Mucosa of gallbladder (tissue), 1 donor: ENCODE data around the gene TSFM. TPM values are rescaled to one million over a fixed set of nuclear protein-coding genes. Genes with fewer than 3 reads are reported as not detected.

ENCODE experiments used
- DNase-seq: peaks from one replicate; pipeline ENCODE4 v3.0.0-alpha.2; 2020; ENCODE audit warnings: low spot score
- total RNA-seq: library from RNA; stranded (reverse); gene quantifications from one replicate; pipeline ENCODE4 v1.2.1, GENCODE V29; 2021
- donor health status: DM: no; HTN: no; CAD: no.

Gene TSFM
- total RNA-seq, 1 donor from 2014 or later = 29.3 TPM

DNA sequence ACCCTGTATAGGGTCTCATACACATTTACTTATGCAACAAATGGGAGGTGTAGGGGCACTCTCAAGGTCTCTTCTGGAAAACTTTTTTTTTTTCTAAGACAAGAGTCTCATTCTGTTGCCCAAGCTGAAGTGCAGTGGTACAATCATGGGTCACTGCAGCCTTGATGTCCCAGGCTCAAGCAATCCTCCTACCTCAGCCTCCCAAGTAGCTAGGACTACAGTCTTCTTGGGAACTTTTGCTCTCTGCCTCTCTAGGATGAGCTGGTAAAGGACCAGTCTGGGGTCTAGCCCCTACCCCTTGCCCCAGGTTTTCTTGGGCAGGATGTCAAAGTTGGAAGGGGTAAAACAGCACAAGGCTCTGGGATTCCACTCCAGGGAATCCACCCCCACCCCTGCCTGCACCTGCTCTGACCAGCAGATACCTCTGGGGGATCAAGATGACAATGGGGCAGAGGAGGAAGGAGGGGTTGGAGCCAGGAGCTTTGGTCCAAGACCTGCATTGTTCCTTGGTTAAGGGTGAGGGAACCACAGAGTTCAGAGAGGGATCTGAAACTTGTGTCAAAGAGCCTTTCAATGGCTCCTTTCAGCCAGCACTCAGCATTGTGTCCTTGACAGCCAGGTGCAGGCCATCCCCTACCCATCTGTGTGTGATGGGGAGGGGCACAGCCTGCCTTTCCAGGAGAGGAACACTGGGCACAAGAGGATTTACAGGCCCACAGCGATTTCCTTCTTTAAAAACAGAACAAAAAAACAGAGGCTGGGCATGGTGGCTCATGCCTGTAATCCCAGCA is 51.7 kb downstream of the TSFM start:
- no peak for DNase-seq

DNA sequence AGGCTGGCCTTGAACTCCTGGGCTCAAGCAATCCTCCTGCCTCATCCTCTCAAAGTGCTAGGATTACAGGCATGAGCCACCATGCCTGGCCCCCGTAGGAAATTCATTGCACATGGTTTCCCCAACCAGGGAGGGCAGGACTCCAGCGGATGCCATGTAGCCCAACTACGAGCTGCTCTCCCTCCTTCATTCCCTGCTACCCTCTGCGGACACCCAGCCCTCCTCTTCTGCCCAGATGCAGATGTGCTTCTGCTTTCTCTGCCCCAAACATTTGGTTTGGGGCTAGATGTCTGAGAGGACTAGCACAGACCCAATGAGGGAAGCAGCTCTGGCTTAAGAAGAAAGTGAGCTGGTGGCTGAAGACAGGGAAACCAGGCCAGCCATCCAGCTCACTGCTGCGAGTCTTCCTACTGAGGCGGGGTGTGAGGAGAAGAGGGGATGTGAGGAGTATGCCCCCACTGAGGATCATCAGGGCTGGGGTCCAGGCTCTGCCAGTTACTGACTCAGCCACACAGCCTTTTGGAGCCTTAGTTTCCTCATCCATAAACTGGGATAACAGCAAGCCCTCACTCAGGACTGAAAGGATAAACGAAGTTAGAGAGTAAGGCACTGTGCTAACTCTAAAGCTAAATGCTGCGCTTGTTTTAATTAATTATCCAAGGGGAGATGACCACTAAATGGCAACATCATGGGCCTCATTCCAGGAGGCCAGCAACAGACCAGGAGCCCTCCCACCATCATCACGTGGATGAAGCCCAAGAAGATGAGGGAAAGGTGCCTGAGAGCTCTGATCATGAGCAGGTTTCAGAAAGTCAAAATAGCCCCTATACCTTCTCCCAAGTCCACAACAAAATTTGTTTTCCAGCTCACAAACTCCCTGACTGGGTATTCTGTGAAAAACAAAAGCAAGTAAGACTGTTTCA is 53.0 kb downstream of the TSFM start:
- no peak for DNase-seq

DNA sequence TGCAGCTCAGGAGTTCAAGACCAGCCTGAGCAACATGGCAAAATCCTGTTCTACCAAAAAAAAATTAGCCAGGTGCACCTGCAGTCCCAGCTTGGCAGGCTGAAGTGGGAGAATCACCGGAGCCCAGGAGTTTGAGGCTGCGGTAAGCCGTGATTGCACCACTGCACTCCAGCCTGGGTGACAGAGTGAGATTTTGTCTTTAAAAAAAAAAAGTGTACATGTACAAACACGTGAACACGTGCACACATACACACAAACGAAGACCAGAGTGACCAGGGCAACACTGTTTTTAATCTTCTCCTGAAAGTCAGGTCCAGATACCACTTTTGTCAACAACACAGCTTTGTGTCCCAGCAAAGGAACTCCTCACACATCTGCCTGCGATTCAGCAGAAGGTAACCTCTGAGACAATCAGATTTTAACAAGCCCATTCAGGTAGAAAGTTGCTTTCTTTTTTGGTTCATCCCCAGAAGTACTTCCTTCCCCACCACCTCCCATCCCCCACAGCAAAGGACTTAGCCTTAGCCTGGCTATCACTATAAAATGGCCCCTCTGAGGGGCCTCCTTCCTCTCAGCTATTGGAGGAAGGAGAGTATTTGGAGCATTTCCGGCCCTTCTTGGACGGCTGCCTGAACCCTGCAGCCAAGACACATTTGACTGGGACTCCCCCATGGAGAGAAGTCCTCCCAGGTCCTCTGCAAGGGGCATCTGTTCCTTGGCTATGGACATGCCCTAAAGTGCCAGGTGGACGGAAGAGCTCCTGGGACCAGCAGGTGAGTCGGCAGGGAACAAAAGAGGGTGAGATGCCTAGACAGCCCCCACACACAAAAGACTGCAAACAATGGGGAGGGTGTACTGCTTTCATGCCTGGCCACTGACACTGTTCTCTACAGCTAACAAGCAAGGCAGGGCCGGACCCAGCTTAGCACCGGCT is 54.1 kb downstream of the TSFM start:
- peak; percentile 64 for DNase-seq

DNA sequence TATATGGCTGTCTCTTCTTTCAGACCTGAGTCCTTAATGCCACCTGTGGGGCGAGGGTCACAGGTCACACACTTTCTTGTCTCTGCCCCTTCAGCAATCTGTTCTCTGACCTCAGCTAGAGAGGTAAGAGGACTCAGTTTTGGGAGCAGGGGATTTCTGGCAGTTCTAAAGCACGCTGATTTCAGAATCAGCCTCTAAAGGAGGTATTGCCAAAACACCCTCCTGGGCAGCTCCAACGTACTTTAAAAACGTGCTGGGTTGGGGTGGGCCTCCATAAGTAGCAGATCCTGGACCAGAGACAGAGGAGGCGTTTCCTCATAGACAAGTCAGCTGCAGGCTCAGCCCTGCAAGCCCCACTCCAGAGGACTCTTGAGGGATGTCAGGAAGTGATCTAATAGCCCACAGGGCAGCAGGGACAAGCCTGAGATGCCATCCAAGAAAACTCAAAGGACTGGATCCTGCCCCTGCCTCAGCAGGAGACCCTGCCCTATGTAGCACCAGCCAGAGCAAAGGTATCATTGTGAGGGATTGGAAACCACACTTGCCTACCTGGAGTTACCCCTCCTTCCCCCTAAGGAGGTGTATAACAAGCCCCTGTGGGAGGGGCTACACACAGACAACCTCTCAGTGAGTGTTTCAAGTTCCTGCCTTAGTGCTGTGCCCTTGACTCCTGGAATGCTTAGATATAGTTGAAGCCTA is 55.4 kb downstream of the TSFM start:
- no peak for DNase-seq

DNA sequence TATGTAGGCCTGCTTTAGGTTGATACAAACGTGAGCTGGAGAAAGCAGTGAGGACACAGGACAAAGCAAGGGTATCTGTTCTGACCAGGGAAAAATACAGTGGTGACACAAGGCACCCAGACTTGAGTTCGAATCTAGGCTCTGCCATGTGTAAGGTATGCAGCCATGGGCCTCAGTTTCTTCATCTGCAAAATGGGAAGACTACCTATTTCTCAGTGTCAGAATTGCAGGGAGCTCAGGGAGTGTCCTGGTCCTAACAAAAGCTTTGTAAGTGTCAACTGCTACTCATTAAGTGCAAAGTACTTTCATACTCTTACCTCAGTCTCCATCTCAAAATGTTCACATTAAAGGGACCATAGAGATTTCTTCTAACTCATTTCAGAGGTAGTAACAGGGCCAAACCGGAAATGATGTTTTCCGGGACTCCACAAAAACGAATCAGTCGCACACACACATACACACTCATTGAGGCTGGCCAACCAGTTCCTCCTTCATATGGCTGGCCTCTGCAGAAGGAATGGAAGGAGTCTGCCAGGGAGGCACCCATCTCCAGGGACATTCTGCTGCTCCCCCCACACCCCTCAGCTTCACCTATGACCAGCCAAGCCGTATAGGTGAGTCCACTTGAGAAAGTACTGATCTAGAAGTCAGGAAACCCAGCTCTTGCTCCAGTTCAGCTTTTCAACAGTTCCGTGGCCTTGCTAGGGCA is 56.2 kb downstream of the TSFM start:
- DNase-seq = no peak

DNA sequence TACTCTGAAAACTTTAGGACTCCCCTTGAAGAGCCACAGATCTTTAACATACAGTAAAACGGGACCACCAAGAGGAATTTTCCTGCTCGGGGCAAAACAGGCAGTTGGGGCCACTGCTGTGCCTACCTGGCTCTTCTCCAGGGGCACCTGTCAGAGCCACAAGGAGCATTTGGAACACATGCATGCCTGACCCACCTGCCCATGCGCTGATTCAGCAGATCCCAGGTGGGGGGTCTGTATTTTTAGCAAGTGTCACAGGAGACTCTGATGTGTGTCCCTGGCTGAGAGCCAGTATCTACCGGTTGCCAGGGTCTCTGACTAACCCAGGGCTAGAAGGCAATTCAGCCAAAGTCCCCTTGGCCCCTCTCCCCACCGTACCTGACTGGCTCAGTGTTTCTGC is 57.4 kb downstream of the TSFM start:
- no peak for DNase-seq

DNA sequence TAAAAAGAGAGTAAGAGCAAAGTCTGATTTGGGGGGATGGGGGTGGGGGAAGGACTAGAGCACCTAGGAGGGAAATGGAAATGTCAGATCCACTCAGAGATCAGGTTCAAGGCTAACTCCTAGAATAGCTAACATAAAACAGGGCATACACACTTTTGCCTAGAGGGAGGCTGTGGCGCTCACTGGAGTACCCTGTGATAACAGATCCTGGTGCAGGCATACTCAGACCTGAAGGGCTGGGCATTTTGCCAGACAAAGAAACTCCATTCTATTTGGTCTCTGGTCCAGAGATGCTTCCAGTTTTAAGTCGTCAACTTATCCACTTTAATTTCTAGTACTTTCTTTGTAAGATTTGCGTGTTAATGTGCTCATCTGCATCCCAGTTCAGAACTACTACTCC is 58.1 kb downstream of the TSFM start:
- DNase-seq = no peak

DNA sequence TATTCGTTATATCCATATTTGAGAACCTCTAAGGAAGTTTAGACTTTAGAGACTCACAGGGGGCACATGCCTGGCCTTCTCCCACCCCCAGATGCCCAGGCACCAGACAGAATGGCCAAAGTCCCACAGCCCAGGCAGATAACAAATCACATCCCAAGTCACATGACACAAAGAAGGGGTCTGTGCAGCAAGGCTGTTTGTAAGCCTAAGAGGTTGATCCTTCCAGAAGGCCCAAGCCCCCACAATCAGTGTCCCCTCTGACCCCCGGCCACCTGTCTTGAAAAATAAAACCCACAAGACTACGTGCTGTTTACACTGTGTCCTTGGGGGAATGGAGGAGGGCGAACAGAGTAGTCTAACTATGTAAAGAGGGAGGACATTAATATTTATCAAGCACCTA is 58.9 kb downstream of the TSFM start:
- DNase-seq = no peak

DNA sequence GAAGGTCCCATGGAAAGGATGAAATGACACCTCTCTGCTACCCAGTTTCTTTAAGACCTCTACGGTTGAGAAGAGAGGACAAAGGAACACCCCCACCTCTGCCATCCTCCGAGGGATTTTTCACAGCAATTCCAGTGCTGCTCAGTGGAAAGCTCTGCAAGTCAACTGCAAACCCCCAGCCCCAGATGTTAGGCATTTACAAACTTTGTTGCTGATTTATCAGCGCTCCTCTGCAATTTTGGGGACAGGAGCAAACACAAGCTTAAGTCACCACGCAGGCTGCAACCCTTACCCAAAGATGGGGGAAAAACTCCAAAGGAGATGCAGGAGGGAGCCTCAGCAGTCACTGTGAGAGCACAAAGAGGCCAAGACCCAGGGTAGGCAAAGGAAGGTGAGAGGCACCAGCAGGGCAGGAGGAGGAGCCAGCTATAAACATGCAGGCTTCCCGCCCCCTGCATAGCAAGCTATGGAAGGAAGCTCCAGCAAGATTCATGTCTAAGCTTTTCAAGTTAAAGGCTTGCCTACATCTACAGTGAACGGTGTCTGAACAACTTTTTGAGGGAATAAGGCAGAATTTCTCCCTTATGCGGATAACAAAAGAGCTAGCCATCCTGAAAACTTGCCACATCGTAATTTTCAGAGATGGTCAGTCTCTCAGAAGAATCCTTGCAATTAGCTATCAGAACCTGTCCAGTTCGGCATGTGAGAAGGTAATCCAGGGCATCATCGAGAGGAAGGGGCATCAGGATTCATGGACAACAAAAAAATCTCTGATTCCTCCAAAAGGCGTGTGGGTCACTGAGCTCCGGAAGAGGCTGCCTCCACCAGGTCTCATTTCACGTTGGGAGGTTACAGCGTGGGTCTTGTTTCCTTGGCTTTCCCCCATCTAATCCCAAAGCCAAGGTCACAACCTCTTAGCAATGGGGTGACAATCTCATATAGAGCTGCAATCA is 60.0 kb downstream of the TSFM start:
- DNase-seq = no peak

DNA sequence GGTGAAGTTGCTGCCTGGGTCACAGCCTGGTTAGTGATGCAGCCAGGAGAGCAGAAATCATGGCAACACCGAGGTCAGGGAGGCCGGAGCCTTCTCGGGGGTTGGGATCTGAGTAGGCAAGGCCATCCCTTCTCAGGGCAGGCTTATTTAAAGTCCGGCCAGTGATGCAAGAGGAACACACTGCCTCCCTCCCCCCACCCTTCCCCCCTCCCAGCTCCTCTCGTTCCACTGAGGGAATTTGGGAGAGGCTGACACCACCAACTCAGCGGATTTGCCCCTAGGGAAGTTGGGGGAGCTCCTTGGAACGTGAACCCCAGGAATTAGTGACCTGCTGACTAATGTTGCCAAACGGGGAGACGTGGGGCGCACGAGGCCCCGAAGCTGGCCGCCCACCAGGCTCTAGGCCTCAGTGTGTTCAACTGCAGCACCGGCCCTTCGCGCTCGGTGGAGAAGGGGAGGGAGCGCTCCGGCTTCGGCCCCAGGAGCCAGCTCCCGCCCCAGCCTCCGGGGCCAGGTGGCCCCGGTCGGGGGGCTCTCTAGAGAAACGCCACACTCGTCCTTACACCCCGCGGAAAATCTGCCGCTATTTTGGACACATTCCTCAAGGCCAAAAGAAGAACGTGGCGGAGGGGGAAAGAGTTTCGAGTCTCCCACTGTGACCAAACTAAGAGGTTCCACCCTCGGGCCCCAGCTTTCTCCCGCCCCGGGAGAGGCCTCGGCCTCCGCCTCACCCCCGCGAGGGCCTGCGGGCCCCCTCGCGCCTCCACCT is 62.3 kb downstream of the TSFM start:
- DNase-seq = peak; percentile 56

DNA sequence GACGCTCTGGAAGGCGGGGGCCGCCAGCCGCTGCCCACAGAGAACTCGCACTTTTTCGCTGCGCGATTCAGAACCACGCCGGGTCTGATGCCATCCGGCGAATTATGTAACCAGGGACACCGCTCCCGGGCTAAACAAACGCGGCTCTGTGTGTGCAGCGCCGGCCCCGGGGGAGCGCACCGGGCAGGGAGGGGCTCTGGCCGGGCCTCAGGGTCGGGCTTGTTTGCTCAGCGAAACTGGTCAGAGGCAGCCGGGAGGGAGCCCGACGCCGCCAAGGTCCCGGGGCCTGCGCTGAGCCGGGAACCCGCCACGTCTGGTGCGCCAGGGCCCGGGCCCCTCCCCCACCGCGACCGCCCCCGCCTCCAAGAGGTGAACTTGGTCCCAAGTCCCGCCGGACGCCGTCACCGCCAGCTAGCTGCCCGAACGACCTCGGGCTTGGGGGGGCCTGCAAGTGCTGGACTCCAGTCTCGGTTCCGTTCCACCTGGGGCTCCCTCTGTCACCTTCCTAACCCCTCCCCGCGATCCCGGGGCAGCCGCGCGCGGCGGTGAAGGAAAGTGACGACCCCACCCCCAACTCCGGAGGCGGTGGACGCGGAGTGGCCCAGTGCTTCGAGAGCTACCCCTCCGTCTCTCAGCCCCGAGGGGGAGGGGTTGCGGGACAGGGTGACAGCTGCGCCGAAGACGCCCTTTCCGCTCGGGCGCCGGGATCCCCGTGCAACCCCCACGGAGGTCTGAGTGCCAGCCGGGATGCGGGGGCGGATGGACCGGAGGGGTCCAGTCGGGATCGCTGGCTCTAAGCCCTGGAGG is 63.1 kb downstream of the TSFM start:
- peak; percentile 73 for DNase-seq

DNA sequence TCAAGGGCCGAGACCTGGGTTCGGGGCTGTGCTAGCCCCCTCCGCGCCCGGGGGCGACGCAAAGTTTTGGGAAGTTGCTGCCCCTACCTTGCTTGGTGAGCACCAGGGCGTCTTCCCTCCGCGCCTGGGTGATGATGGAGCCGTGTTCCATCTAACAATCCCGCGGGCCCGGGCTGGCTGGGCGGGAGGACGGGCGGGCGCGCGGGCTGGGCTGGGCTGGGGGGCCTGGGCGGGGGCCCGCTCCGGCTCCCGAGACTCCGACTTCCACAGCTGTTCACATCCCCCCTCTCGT is 63.6 kb downstream of the TSFM start:
- DNase-seq = no peak

DNA sequence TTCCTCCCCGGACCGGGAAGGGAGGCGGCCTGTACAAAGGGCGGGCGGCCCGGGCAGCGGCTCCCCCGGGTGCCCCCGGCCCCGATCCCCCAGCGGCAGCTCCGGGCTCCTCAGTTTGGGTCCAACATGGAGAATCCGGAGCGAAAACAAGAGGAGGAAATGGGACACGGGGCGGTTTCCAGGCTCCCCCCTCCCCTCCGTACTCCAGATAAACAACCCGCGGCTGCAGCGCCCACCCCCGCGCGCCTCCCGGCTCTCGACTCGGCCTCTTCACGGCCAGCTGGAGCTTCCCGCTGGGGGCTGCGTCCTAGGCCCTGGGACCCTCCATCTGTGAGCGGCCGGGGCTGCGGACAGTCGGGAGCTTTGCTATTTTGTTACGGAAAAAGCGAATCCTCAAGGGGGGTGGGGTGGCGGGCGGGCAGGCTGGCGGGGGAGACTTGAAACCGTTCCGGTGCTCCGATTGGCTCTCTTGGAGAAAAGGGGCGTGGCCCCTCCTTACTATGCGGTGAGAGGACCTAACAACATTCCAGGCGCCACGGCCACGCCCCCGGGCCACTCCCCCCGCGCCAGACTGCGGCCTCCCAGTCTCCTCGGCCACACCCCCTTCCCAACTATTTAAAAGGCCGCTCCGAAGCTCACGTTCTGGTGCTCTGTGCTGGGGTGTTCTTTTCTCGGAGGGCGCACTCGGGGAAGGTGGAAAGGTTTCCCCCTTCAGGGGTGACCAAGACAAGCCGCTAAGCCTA is 64.2 kb downstream of the TSFM start, which contains the start of gene CTDSP2:
CTDSP2 (minus strand) TSS at position 153 of the 743 bp plus-strand sequence. CDS start 294 bp downstream, outside the sequence.
- peak; percentile 99 for DNase-seq
